Prostate gland (tissue), 2 donors: Measurements from ENCODE around the gene PMS1. TPM values are rescaled to one million over a fixed set of nuclear protein-coding genes. Genes with fewer than 3 reads are reported as not detected.
"Not testable (repeated sequence)": the region's sequence is repeated elsewhere in the genome, so short reads cannot be mapped to it uniquely, and the experiment has no call there.

Experiments used
- DNase-seq: peaks from one replicate; pipeline ENCODE4 v3.0.0-alpha.2; 2019; ENCODE audit warnings: low spot score
- H3K27ac ChIP-seq, 2 donors: fragments of 200-600 bp; sonication (generic); 2 replicates each; pipeline ENCODE4 v1.5.1; 2017 to 2019
- H3K27me3 ChIP-seq: fragments of 200-600 bp; sonication (generic); replicated peaks from 2 replicates; pipeline ENCODE4 v1.5.1; 2019; ENCODE audit not compliant: insufficient read depth
- H3K36me3 ChIP-seq, 2 donors: fragments of 200-600 bp; sonication (generic); 1 replicate in 1 of 2; 2 replicates in 1 of 2; pipeline versions ENCODE4 v1.5.1 to v1.8.1; 2017 to 2019
- H3K4me1 ChIP-seq: fragments of 200-600 bp; sonication (generic); replicated peaks from 2 replicates; pipeline ENCODE4 v1.5.1; 2019
- H3K4me3 ChIP-seq, 2 donors: fragments of 200-600 bp; sonication (generic); 2 replicates each; pipeline ENCODE4 v1.5.1; 2017 to 2019
- H3K9me3 ChIP-seq: fragments of 200-600 bp; sonication (generic); 2 replicates; pipeline ENCODE4 v1.5.1; 2017
- POLR2A ChIP-seq: fragments of 450-650 bp; IDR thresholded peaks from one replicate; pipeline ENCODE4 v1.6.1; 2016; ENCODE audit warnings: antibody characterized with exemption, mild to moderate bottlenecking
- POLR2AphosphoS5 ChIP-seq: sonication (generic); formaldehyde crosslinking; IDR thresholded peaks from one replicate; pipeline ENCODE4 v1.6.1; 2017; ENCODE audit warnings: antibody characterized with exemption
- WGBS: methylation state at CpG from one replicate; pipeline ENCODE4 v1.1.5; 2018; 5-methylcytosine and 5-hydroxymethylcytosine counted together
- intact Hi-C: fragments of 100-400 bp; cut with DNase I; formaldehyde crosslinking; loops from one replicate; pipeline ENCODE4 v1.14.2; 2022
- total RNA-seq, 2 donors: library from RNA; depleted of rRNA; stranded (reverse); fragments of >200 nt; gene quantifications; one replicate each; pipeline ENCODE4 v1.1.0, GENCODE V29; 2016
- TF ChIP-seq, protein P1 (sequence below), 4 experiments: fragments of 200-600 bp in 2 of 4; fragments of 450-650 bp in 2 of 4; sonication (generic) in 2 of 4; IDR thresholded peaks; 1 replicate in 3 of 4; 2 replicates in 1 of 4; pipeline ENCODE4 v1.5.1; 2016 to 2019; ENCODE audit warnings: antibody characterized with exemption in 4 of 4, mild to moderate bottlenecking in 2 of 4, moderate library complexity in 2 of 4

The PMS1 gene
- total RNA-seq, 2 donors from 2014 or later, result 22.3 to 23.8 TPM

GRCh38 chr2:189826039-189826438, 41.8 kb downstream of the PMS1 start:
- WGBS, result 90% methylated on average over 5 of the region's 5 CpGs
- Histone ChIP-seq H3K9me3 (no peaks in the 10 kb centered on the region), H3K27ac (no peak overlapping the region), H3K4me1 (no peaks in the 10 kb centered on the region), H3K27me3 (no peaks in the 10 kb centered on the region), H3K36me3 (no peaks in the 10 kb centered on the region), H3K4me3 (no peak overlapping the region)
- intact Hi-C loops, result no loop called here
- no peak for DNase-seq
- TF ChIP-seq, protein P1, sequence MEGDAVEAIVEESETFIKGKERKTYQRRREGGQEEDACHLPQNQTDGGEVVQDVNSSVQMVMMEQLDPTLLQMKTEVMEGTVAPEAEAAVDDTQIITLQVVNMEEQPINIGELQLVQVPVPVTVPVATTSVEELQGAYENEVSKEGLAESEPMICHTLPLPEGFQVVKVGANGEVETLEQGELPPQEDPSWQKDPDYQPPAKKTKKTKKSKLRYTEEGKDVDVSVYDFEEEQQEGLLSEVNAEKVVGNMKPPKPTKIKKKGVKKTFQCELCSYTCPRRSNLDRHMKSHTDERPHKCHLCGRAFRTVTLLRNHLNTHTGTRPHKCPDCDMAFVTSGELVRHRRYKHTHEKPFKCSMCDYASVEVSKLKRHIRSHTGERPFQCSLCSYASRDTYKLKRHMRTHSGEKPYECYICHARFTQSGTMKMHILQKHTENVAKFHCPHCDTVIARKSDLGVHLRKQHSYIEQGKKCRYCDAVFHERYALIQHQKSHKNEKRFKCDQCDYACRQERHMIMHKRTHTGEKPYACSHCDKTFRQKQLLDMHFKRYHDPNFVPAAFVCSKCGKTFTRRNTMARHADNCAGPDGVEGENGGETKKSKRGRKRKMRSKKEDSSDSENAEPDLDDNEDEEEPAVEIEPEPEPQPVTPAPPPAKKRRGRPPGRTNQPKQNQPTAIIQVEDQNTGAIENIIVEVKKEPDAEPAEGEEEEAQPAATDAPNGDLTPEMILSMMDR (IDR thresholded peaks at IDR 0.05), result no peak
- TF ChIP-seq POLR2AphosphoS5 (no peak), POLR2A (no peak)

- intact Hi-C loops, result no loop called here
- no peaks in the 10 kb centered on the region for H3K36me3 ChIP-seq
- DNase-seq, result no peak
- no peak overlapping the region for H3K27ac ChIP-seq
- 62% methylated on average over 4 of the region's 4 CpGs for WGBS
- H3K27me3 ChIP-seq, result no peaks in the 10 kb centered on the region
- no peak overlapping the region for H3K4me3 ChIP-seq
- H3K9me3 ChIP-seq, result no peaks in the 10 kb centered on the region
- TF ChIP-seq POLR2AphosphoS5 (no peak), POLR2A (no peak)
- TF ChIP-seq, protein P1 (IDR thresholded peaks at IDR 0.05), result no peak
- no peaks in the 10 kb centered on the region for H3K4me1 ChIP-seq
Measured at GRCh38 chr2:189829102-189829833, 45.0 kb downstream of the PMS1 start.

DNA sequence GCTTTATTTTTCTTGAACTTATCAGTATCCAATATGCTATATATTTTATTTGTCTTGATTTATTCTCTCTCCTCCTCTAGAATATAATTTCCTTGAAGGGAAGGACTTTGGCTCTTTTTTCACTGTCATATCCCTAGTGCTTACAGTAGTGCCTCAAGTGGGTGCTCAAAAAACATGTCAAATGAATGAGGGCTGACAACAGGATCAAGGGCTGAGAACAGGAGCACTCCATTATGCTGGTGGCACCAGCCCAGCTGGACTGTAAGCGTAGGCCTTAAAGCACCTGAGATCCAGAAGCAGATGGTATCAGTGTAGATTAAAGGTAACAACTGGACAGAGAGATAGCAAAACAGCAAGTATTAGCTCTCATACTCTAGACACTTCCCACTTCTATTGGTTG, 46.3 kb downstream of the PMS1 start:
- Histone ChIP-seq H3K4me1 (no peaks in the 10 kb centered on the region), H3K27ac (no peak overlapping the region), H3K4me3 (no peak overlapping the region), H3K9me3 (no peaks in the 10 kb centered on the region), H3K27me3 (no peaks in the 10 kb centered on the region), H3K36me3 (no peaks in the 10 kb centered on the region)
- 100% methylated on average over 1 of the region's 1 CpG for WGBS
- intact Hi-C loops, result no loop called here
- no peak for TF ChIP-seq POLR2AphosphoS5
- no peak for TF ChIP-seq POLR2A
- TF ChIP-seq, protein P1 (IDR thresholded peaks at IDR 0.05), result no peak
- DNase-seq, result no peak

DNA sequence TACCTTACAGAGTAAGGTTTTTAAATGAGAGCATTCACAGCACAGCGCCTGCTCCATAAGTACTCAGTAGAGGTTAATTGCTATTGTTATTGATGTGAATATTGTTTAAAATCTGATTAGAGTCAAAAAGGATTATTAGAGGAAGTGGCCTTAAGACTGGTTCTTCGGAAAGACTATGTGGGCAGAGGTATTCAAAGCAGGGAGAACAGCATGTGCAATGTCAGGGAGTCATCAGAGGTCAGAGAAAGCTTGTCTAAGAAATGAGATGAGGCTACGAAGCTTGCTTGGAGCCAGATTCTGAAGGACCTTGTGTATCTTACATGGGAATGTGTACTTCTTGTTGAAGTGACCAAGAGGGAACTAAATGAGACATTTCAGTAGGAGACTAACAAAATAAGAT, 49.8 kb downstream of the PMS1 start:
- no peak for DNase-seq
- no peak overlapping the region for H3K27ac ChIP-seq
- WGBS, result 92% methylated on average over 3 of the region's 3 CpGs
- no peaks in the 10 kb centered on the region for H3K9me3 ChIP-seq
- no peak overlapping the region for H3K4me3 ChIP-seq
- TF ChIP-seq POLR2AphosphoS5, result no peak
- TF ChIP-seq, protein P1 (IDR thresholded peaks at IDR 0.05), result no peak
- no peak for TF ChIP-seq POLR2A
- H3K36me3 ChIP-seq, result no peaks in the 10 kb centered on the region
- no peaks in the 10 kb centered on the region for H3K27me3 ChIP-seq
- intact Hi-C loops, result no loop called here
- H3K4me1 ChIP-seq, result no peaks in the 10 kb centered on the region

DNA sequence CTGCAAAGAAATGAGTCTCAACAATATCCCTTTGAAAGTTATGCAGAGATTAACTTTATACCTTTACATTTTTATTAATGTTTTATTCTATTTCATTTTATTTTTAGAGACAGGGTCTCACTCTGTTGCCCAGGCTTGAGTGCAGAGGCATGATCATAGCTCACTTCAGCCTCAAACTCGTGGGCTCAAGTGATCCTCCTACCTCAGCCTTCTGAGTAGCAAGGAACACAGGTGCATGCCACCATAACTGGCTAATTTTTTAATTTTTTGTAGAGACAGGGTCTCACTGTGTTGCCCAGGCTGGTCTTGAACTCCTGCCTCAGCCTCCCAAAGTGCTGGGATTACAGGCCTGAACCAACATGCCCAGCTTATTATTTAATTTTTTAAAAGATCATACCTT, 50.4 kb downstream of the PMS1 start:
- H3K9me3 ChIP-seq, H3K4me3 ChIP-seq, H3K27ac ChIP-seq, H3K27me3 ChIP-seq, intact Hi-C loops, H3K4me1 ChIP-seq, DNase-seq, H3K36me3 ChIP-seq: not testable (repeated sequence)
- 95% methylated on average over 1 of the region's 1 CpG for WGBS
